ENCODE data around the gene SMCO3.
"Not testable (repeated sequence)": the region's sequence is repeated elsewhere in the genome, so short reads cannot be mapped to it uniquely, and the experiment has no call there.

The SMCO3 gene

GRCh38 chr12:14773685-14774073 lies 40.3 kb downstream of the SMCO3 start:
- no peak for FAIRE-seq
- peak; percentile 5 for DNase-seq (ENCODE audit: insufficient read length)
- TF ChIP-seq POLR2AphosphoS5 (IDR thresholded peaks at IDR 0.05; ENCODE audit: low read depth, low read length) (no peak), POLR2A (IDR thresholded peaks at IDR 0.05; ENCODE audit: low read depth, low read length) (no peak), TAF1 (IDR thresholded peaks at IDR 0.05; ENCODE audit: borderline replicate concordance, low read depth, low read length) (no peak)

- FAIRE-seq (no peak), DNase-seq (ENCODE audit: insufficient read length) (no peak)
- no peak for TF ChIP-seq POLR2AphosphoS5 (IDR thresholded peaks at IDR 0.05; ENCODE audit: low read depth, low read length)
- no peak for TF ChIP-seq TAF1 (IDR thresholded peaks at IDR 0.05; ENCODE audit: borderline replicate concordance, low read depth, low read length)
- TF ChIP-seq POLR2A (IDR thresholded peaks at IDR 0.05; ENCODE audit: low read depth, low read length) = no peak
These were observed 41.0 kb downstream of the SMCO3 start for GRCh38 chr12:14772946-14773345.

- DNase-seq (ENCODE audit: insufficient read length) = no peak
- no peak for TF ChIP-seq POLR2AphosphoS5 (IDR thresholded peaks at IDR 0.05; ENCODE audit: low read depth, low read length)
- no peak for TF ChIP-seq TAF1 (IDR thresholded peaks at IDR 0.05; ENCODE audit: borderline replicate concordance, low read depth, low read length)
- no peak for TF ChIP-seq POLR2A (IDR thresholded peaks at IDR 0.05; ENCODE audit: low read depth, low read length)
- peak; percentile 33 for FAIRE-seq
These were observed 42.3 kb downstream of the SMCO3 start for GRCh38 chr12:14771651-14772137.

GRCh38 chr12:14770496-14771461 lies 43.2 kb downstream of the SMCO3 start:
- peak; percentile 80 for FAIRE-seq
- peak; percentile 90 for TF ChIP-seq TAF1 (IDR thresholded peaks at IDR 0.05; ENCODE audit: borderline replicate concordance, low read depth, low read length)
- TF ChIP-seq POLR2A (IDR thresholded peaks at IDR 0.05; ENCODE audit: low read depth, low read length) = peak; percentile 99
- TF ChIP-seq POLR2AphosphoS5 (IDR thresholded peaks at IDR 0.05; ENCODE audit: low read depth, low read length) = peak; percentile 98
- DNase-seq (ENCODE audit: insufficient read length) = peak; percentile 31

- FAIRE-seq (peak; percentile 96), DNase-seq (ENCODE audit: insufficient read length) (peak; percentile 41)
- TF ChIP-seq POLR2AphosphoS5 (IDR thresholded peaks at IDR 0.05; ENCODE audit: low read depth, low read length) (peak; percentile 85), POLR2A (IDR thresholded peaks at IDR 0.05; ENCODE audit: low read depth, low read length) (peak; percentile 92), TAF1 (IDR thresholded peaks at IDR 0.05; ENCODE audit: borderline replicate concordance, low read depth, low read length) (peak; percentile 32; the same call in 1 of the 2 replicates)
These were observed 44.0 kb downstream of the SMCO3 start for GRCh38 chr12:14769969-14770495.

GRCh38 chr12:14769466-14769968 lies 44.5 kb downstream of the SMCO3 start:
- peak; percentile 6 for DNase-seq (ENCODE audit: insufficient read length)
- TF ChIP-seq POLR2A (IDR thresholded peaks at IDR 0.05; ENCODE audit: low read depth, low read length) (no peak), TAF1 (IDR thresholded peaks at IDR 0.05; ENCODE audit: borderline replicate concordance, low read depth, low read length) (no peak; the same call in 1 of the 2 replicates), POLR2AphosphoS5 (IDR thresholded peaks at IDR 0.05; ENCODE audit: low read depth, low read length) (no peak)
- FAIRE-seq = no peak

- peak; percentile 64 for FAIRE-seq
- peak; percentile 2 for DNase-seq (ENCODE audit: insufficient read length)
These were observed 45.1 kb downstream of the SMCO3 start for GRCh38 chr12:14768823-14769405.

GRCh38 chr12:14767617-14768016 lies 46.4 kb downstream of the SMCO3 start:
- TF ChIP-seq POLR2A (IDR thresholded peaks at IDR 0.05; ENCODE audit: low read depth, low read length) (no peak), POLR2AphosphoS5 (IDR thresholded peaks at IDR 0.05; ENCODE audit: low read depth, low read length) (no peak), TAF1 (IDR thresholded peaks at IDR 0.05; ENCODE audit: borderline replicate concordance, low read depth, low read length) (no peak)
- no peak for FAIRE-seq
- DNase-seq (ENCODE audit: insufficient read length) = no peak

More at GRCh38 chr12:14768823-14769405, 45.1 kb downstream of the SMCO3 start:
- TF ChIP-seq POLR2A (IDR thresholded peaks at IDR 0.05; ENCODE audit: low read depth, low read length) (no peak), TAF1 (IDR thresholded peaks at IDR 0.05; ENCODE audit: borderline replicate concordance, low read depth, low read length) (no peak), POLR2AphosphoS5 (IDR thresholded peaks at IDR 0.05; ENCODE audit: low read depth, low read length) (no peak)

GRCh38 chr12:14766649-14767215 lies 47.2 kb downstream of the SMCO3 start:
- DNase-seq (ENCODE audit: insufficient read length) = no peak
- TF ChIP-seq TAF1 (IDR thresholded peaks at IDR 0.05; ENCODE audit: borderline replicate concordance, low read depth, low read length) (no peak), POLR2A (IDR thresholded peaks at IDR 0.05; ENCODE audit: low read depth, low read length) (no peak), POLR2AphosphoS5 (IDR thresholded peaks at IDR 0.05; ENCODE audit: low read depth, low read length) (no peak)
- no peak for FAIRE-seq

GRCh38 chr12:14766020-14766419 lies 48.0 kb downstream of the SMCO3 start:
- DNase-seq (ENCODE audit: insufficient read length); FAIRE-seq: not testable (repeated sequence)

- no peak for DNase-seq (ENCODE audit: insufficient read length)
- TF ChIP-seq POLR2A (IDR thresholded peaks at IDR 0.05; ENCODE audit: low read depth, low read length) (no peak), POLR2AphosphoS5 (IDR thresholded peaks at IDR 0.05; ENCODE audit: low read depth, low read length) (no peak), TAF1 (IDR thresholded peaks at IDR 0.05; ENCODE audit: borderline replicate concordance, low read depth, low read length) (no peak)
- FAIRE-seq = no peak
These were observed 48.6 kb downstream of the SMCO3 start for GRCh38 chr12:14765398-14765797.

- not testable (repeated sequence) for DNase-seq (ENCODE audit: insufficient read length); FAIRE-seq
These were observed 54.2 kb downstream of the SMCO3 start for GRCh38 chr12:14759711-14760280.

Measured in GM12892 (cell line).